Trophoblast cell (in vitro differentiated cells and primary cell): Measurements from ENCODE around the gene TRPM5.

Source experiments
- DNase-seq, 2 donors: peaks; one replicate each; pipeline ENCODE4 v3.0.0-alpha.2; 2016
- H2AFZ ChIP-seq: 2 replicates; pipeline ENCODE4 v1.6.1; 2013; ENCODE audit warnings: low read length, moderate library complexity, mild to moderate bottlenecking; ENCODE audit not compliant: insufficient read depth, poor library complexity
- H2AK5ac ChIP-seq: 2 replicates; pipeline ENCODE4 v1.6.1; 2013; ENCODE audit warnings: mild to moderate bottlenecking, low read length
- H2BK120ac ChIP-seq: 2 replicates; pipeline ENCODE4 v1.6.1; 2013; ENCODE audit warnings: low read length, mild to moderate bottlenecking, moderate library complexity; ENCODE audit not compliant: insufficient read depth, poor library complexity
- H2BK12ac ChIP-seq: 2 replicates; pipeline ENCODE4 v1.6.1; 2013; ENCODE audit warnings: mild to moderate bottlenecking, low read length, moderate library complexity
- H2BK5ac ChIP-seq: 2 replicates; pipeline ENCODE4 v1.6.1; 2013; ENCODE audit warnings: low read length, low read depth, moderate library complexity, mild to moderate bottlenecking; ENCODE audit not compliant: poor library complexity
- H3K14ac ChIP-seq: 2 replicates; pipeline ENCODE4 v1.6.1; 2013; ENCODE audit warnings: mild to moderate bottlenecking, low read length
- H3K18ac ChIP-seq: 2 replicates; pipeline ENCODE4 v1.6.1; 2013; ENCODE audit warnings: mild to moderate bottlenecking, low read length
- H3K23ac ChIP-seq: 2 replicates; pipeline ENCODE4 v1.6.1; 2013; ENCODE audit warnings: low read length
- H3K27ac ChIP-seq: 2 replicates; pipeline ENCODE4 v1.5.1; 2013; ENCODE audit warnings: low read depth, mild to moderate bottlenecking, inconsistent platforms, low read length, moderate library complexity
- H3K27me3 ChIP-seq: 2 replicates; pipeline ENCODE4 v1.6.1; 2013; ENCODE audit warnings: inconsistent platforms, mild to moderate bottlenecking, low read length, moderate library complexity; ENCODE audit not compliant: insufficient read depth
- H3K36me3 ChIP-seq, 2 experiments: 1 replicate in 1 of 2; 2 replicates in 1 of 2; pipeline ENCODE4 v1.6.1; 2013; ENCODE audit warnings: low read length in 2 of 2, mild to moderate bottlenecking in 2 of 2, moderate library complexity in 1 of 2; ENCODE audit not compliant: insufficient read depth in 2 of 2, control insufficient read depth in 1 of 2
- H3K4ac ChIP-seq: 2 replicates; pipeline ENCODE4 v1.6.1; 2013; ENCODE audit warnings: low read depth, mild to moderate bottlenecking, low read length, moderate library complexity
- H3K4me1 ChIP-seq, 2 experiments: 1 replicate in 1 of 2; 2 replicates in 1 of 2; pipeline ENCODE4 v1.6.1; 2013; ENCODE audit warnings: low read length in 2 of 2, mild to moderate bottlenecking in 2 of 2, moderate library complexity in 1 of 2; ENCODE audit not compliant: insufficient read depth in 2 of 2, control insufficient read depth in 1 of 2
- H3K4me2 ChIP-seq: 2 replicates; pipeline ENCODE4 v1.6.1; 2013; ENCODE audit warnings: inconsistent platforms, mild to moderate bottlenecking, low read length, moderate library complexity
- H3K4me3 ChIP-seq: 2 replicates; pipeline ENCODE4 v1.5.1; 2013; ENCODE audit warnings: mild to moderate bottlenecking, low read depth, low read length, inconsistent platforms
- H3K79me1 ChIP-seq: one replicate; pipeline ENCODE4 v1.6.1; 2013; ENCODE audit warnings: low read length
- H3K79me2 ChIP-seq: 2 replicates; pipeline ENCODE4 v1.6.1; 2013; ENCODE audit warnings: low read length, mild to moderate bottlenecking; ENCODE audit not compliant: control insufficient read depth, insufficient read depth, poor library complexity
- H3K9ac ChIP-seq: 2 replicates; pipeline ENCODE4 v1.6.1; 2013; ENCODE audit warnings: mild to moderate bottlenecking, low read length
- H3K9me3 ChIP-seq: 2 replicates; pipeline ENCODE4 v1.6.1; 2013; ENCODE audit warnings: low read depth, mild to moderate bottlenecking, control low read depth, inconsistent platforms, low read length; ENCODE audit not compliant: insufficient read depth
- H4K12ac ChIP-seq: 2 replicates; pipeline ENCODE4 v1.6.1; 2013; ENCODE audit warnings: low read depth, mild to moderate bottlenecking, low read length, moderate library complexity
- H4K8ac ChIP-seq: 2 replicates; pipeline ENCODE4 v1.6.1; 2013; ENCODE audit warnings: low read depth, mild to moderate bottlenecking, low read length, moderate library complexity
- H4K91ac ChIP-seq: one replicate; pipeline ENCODE4 v1.6.1; 2013; ENCODE audit warnings: low read depth, mild to moderate bottlenecking, low read length, moderate library complexity
- WGBS: extraction: QIAGEN DNeasy Blood & Tissue Kit; methylation state at CpG from one replicate; pipeline ENCODE4 v1.1.7; 2013; ENCODE audit warnings: missing lambda C conversion rate; ENCODE audit not compliant: insufficient read length, insufficient coverage; ENCODE audit errors: extremely low coverage; 5-methylcytosine and 5-hydroxymethylcytosine counted together

Gene TRPM5

GRCh38 chr11:2475136-2475918, 31.0 kb upstream of the TRPM5 start:
- Histone ChIP-seq H3K27ac (no peak overlapping the region), H4K8ac (no peak overlapping the region), H2AK5ac (no peak overlapping the region), H4K12ac (no peak overlapping the region), H3K14ac (no peak overlapping the region), H2BK120ac (no peak overlapping the region), H3K4me1 (no peaks in the 10 kb centered on the region), H2BK12ac (no peak overlapping the region), H3K4me2 (no peak overlapping the region), H3K23ac (no peak overlapping the region), H3K9ac (no peak overlapping the region), H3K36me3 (no peaks in the 10 kb centered on the region), H3K9me3 (peaks cover 12% of the 10 kb centered on the region), H2AFZ (no peak overlapping the region), H3K4ac (no peak overlapping the region), H3K27me3 (no peaks in the 10 kb centered on the region), H3K4me3 (no peak overlapping the region), H2BK5ac (no peak overlapping the region), H3K79me2 (no peaks in the 10 kb centered on the region), H3K79me1 (no peaks in the 10 kb centered on the region), H4K91ac (no peak overlapping the region), H3K18ac (no peak overlapping the region)
- peak in 1 of 2 donors; percentile 12 for DNase-seq
- no CpG with 5 or more reads among the region's 17 CpGs for whole genome bisulfite sequencing

- Histone ChIP-seq H3K4me3 (no peak overlapping the region), H4K91ac (no peak overlapping the region), H3K4ac (no peak overlapping the region), H2BK120ac (no peak overlapping the region), H3K36me3 (no peaks in the 10 kb centered on the region), H3K18ac (no peak overlapping the region), H3K27ac (no peak overlapping the region), H2BK5ac (no peak overlapping the region), H3K9ac (no peak overlapping the region), H3K79me1 (no peaks in the 10 kb centered on the region), H3K23ac (no peak overlapping the region), H3K4me1 (no peaks in the 10 kb centered on the region), H3K27me3 (no peaks in the 10 kb centered on the region), H3K14ac (no peak overlapping the region), H3K4me2 (no peak overlapping the region), H4K12ac (no peak overlapping the region), H2BK12ac (no peak overlapping the region), H2AK5ac (no peak overlapping the region), H2AFZ (no peak overlapping the region), H3K9me3 (peaks cover 10% of the 10 kb centered on the region), H4K8ac (no peak overlapping the region), H3K79me2 (no peaks in the 10 kb centered on the region)
- no peak for DNase-seq
- WGBS: no CpG with 5 or more reads among the region's 19 CpGs
Observed at GRCh38 chr11:2474059-2474901, 30.0 kb upstream of the TRPM5 start.

GRCh38 chr11:2473361-2474058, 29.2 kb upstream of the TRPM5 start:
- no peak overlapping the region for H2AFZ ChIP-seq
- H4K12ac ChIP-seq: no peak overlapping the region
- no peaks in the 10 kb centered on the region for H3K27me3 ChIP-seq
- no peaks in the 10 kb centered on the region for H3K79me1 ChIP-seq
- no peaks in the 10 kb centered on the region for H3K79me2 ChIP-seq
- H2AK5ac ChIP-seq: no peak overlapping the region
- H3K4me3 ChIP-seq: peak overlapping the region; percentile 2
- no peak overlapping the region for H3K23ac ChIP-seq
- H2BK120ac ChIP-seq: no peak overlapping the region
- H2BK12ac ChIP-seq: no peak overlapping the region
- H3K36me3 ChIP-seq: no peaks in the 10 kb centered on the region
- H3K4ac ChIP-seq: no peak overlapping the region
- H3K9me3 ChIP-seq: peaks cover 9% of the 10 kb centered on the region
- no peak overlapping the region for H4K8ac ChIP-seq
- H3K4me1 ChIP-seq: no peaks in the 10 kb centered on the region
- H2BK5ac ChIP-seq: no peak overlapping the region
- no peak overlapping the region for H3K18ac ChIP-seq
- no peak overlapping the region for H3K27ac ChIP-seq
- no peak overlapping the region for H4K91ac ChIP-seq
- WGBS: no CpG with 5 or more reads among the region's 27 CpGs
- no peak for DNase-seq
- H3K9ac ChIP-seq: no peak overlapping the region
- H3K14ac ChIP-seq: no peak overlapping the region
- H3K4me2 ChIP-seq: no peak overlapping the region

GRCh38 chr11:2472428-2473186, 28.3 kb upstream of the TRPM5 start:
- Histone ChIP-seq H4K8ac (no peak overlapping the region), H2AK5ac (no peak overlapping the region), H2AFZ (no peak overlapping the region), H4K91ac (no peak overlapping the region), H3K27ac (no peak overlapping the region), H3K14ac (no peak overlapping the region), H3K79me2 (no peaks in the 10 kb centered on the region), H4K12ac (no peak overlapping the region), H3K79me1 (no peaks in the 10 kb centered on the region), H3K27me3 (no peaks in the 10 kb centered on the region), H3K9ac (no peak overlapping the region), H3K9me3 (peaks cover 10% of the 10 kb centered on the region), H2BK5ac (no peak overlapping the region), H3K23ac (no peak overlapping the region), H3K18ac (no peak overlapping the region), H2BK12ac (no peak overlapping the region), H3K4ac (no peak overlapping the region), H3K36me3 (no peaks in the 10 kb centered on the region), H3K4me1 (no peaks in the 10 kb centered on the region), H3K4me3 (no peak overlapping the region), H3K4me2 (no peak overlapping the region), H2BK120ac (no peak overlapping the region)
- DNase-seq: no peak
- WGBS: no CpG with 5 or more reads among the region's 8 CpGs
